Activated CD4-positive, CD25-positive, alpha-beta regulatory T cell treated with anti-CD3 and anti-CD28 coated beads, Interleukin-2, amount 50 U/mL, for 72 hours (primary cell): ENCODE data around the gene DPP6.

ENCODE experiments used
- DNase-seq: peaks from one replicate; pipeline ENCODE4 v3.0.0; 2021

The DPP6 gene

DNA sequence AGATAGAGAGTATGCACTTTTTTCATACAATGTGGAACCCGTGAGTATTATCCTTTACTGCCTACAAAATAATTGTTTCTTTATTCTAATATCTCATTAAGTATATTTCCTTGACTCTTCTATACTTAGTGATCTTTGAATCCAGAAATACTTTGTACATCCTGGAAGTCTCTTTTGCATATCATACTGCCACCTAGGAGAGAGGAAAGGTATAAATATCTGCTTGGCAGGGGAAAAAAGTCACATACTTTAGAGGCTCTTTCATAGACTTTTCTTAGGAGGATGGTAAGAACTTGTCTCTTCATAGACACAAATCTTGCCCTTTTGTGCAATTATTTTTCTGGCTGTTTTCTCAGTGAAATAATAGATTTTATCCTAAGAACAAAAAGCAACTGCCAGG lies 514.7 kb downstream of the DPP6 start:
- no peak for DNase-seq

DNA sequence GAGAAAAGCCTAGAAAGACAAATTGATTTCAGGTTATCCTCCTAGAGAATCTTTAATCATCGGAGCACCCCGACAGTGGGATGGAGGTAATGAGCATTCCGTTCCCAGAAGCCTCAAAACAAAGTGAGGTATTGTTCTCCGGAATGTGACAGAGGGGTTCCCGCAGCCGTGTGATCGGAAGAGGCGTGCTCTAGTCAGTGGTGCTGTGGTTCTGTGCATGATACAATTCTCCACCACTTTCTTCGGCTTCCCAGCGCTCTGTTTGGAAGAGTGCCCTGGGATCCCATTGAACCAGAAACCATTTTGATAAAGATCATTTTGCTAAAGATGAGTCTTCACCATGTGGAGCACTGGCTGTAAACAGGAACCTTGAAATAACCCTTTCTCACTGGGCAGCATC lies 516.1 kb downstream of the DPP6 start:
- no peak for DNase-seq

DNA sequence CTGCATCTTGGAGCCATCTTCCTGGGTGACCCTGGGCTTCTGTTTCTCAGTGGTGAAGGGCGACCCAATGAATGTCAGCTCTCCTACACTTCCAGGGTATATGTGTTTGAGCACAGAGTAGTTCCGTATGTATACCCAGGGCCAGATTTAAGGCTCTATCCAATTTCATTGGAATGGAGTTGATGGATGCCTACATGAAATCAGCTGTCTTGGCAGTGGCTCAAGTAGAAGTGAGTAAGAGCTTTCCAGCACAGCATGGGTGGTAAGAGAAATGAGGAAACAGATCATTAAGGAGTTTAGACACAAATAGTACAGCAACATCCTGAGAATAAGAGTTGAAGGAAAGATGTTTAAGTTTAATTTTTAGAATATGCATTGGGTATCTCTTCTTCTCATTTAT lies 517.7 kb downstream of the DPP6 start:
- DNase-seq, result no peak

DNA sequence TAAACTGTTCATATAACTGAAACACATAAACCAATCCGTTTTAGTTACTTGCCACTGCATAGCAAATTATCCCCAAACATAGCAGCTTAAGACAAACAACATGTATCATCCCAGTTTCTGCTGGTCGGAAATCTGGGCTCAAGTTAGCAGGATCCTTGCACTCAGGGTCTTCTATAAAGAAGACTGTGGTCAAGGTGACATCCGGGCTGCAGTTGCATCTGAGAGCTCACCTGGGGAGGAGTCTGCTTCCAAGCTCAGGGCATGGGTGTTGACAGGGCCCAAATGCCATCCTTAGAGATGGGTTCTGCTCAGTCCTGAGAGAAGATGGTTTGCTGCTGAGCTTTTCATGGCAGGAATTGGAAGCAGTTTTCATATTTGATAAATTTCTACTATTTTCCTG lies 519.6 kb downstream of the DPP6 start:
- DNase-seq, result no peak

DNA sequence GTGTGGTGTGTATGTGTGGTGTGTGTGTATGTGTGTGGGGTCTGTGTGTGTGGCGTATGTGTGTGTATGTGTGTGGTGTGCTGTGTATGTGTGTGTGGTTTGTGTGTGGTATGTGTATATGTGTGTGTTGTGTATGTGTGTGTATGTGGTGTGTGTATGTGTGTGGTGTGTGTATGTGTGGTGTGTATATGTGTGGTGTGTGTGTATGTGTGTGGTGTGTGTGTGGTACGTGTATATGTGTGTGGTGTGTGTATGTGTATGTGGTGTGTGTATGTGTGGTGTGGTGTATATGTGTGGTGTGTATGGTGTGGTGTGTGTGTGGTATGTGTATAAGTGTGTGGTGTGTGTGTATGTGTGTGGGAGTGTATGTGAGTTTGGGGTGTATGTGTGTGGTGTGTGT lies 522.0 kb downstream of the DPP6 start:
- DNase-seq, result no peak

DNA sequence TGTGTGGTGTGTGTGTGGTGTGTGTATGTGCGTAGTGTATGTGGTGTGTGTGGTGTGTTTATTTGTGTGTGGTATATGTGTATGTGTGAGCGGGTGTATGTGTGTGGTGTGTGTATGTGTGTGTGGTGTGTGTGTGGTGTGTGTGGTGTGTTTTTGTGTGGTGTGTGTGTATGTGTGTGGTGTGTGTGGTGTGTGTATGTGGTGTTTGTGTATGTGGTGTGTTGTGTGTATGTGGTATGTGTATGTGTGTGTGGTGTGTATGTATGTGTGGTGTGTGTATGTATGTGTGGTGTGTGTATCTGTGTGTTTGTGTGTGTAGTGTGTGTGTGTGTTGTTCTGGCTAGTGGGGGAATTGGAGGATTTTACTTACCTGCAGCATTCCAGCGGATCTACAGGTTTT lies 523.3 kb downstream of the DPP6 start:
- no peak for DNase-seq

DNA sequence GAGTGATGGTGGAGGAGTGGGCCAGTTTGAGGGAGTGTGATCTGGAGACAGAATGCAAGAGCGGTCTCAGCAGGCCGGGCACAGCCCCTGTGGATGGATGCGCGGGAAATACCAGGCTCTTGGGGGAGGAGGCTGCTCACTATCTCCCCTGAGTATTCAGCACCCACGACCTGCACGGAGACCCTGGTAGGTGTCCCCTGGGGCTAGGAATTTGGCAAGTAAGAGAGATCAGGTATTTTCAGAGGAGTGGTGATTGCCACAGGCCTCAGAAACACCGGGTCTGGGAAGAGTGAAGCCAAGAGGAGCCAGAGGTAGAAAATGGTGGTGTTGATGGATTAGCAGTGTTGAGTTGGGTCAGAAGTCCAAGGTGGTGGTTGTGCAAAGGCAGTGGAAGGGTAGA lies 524.4 kb downstream of the DPP6 start:
- DNase-seq, result no peak

DNA sequence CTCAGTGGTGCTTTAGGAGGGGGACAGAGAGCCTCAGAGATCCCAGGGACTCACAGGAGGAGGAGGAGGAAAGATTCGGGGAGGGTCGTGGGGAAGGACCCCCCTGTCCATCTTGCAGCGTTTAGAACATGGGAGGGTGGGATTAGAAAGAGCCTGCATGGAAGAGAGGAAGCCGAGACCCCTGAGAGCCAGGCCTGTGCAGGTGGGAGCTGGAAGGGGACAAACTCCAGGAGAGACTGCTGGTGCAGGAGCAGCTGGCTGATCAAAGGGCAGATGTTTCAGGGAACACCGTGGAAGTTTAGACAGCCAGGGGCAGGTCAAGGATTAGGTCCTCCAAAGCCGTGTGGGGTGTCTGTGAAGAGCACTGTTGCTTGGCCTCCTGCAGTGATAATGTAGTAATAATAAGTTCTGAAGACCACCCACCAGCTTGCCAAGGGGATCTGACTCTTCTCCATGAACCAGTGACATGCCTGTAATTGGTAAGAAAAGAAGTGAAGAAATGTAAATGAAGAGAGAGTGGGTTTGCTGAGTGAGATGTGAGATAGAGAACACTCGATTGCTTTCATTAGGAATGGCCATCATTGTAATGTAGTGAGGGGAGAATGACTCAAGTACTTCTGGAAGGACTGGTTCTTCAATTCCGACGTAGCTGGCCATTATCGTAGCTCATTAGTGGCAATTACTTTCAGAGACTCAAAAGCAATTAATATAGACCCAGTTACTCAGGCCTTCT lies 525.1 kb downstream of the DPP6 start:
- DNase-seq, result no peak

DNA sequence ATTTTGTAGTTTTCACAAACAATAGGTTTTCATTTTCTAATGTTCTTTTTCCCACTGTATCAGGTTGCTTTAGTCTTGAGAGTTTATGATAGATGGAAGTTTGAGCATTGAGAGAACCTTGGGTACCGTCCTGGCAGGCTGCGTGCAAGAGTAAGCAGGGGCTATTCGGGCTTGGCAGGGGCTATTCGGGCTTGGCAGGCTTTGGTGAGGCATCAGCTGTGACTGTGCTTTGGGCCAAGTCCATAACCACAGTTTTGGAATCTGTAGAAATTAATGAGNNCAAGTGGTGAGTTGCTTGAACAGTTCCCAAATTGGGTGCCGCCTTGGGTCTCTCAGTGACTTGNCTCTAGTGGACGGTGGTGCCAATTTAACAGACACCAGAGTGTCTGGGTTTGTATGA lies 526.1 kb downstream of the DPP6 start:
- DNase-seq, result no peak

DNA sequence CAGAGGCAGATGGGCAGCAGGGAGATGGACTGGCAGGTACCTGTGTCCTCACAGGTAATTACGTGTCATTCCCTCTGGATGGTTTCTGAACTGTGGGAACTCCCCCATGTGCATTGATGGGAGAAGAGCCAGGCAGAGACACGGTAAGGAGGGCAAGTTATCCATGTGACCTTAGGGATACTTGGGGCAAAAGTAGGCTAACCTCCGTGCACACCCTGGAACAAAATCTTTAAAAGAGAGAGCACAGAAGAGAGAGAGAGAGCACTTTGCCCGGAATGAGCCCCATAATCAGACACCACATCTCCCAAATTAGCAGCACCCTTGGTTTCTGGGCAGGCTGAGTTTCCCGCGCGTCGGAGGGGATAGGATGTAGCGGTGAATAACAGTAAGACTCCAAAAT lies 527.5 kb downstream of the DPP6 start:
- no peak for DNase-seq

DNA sequence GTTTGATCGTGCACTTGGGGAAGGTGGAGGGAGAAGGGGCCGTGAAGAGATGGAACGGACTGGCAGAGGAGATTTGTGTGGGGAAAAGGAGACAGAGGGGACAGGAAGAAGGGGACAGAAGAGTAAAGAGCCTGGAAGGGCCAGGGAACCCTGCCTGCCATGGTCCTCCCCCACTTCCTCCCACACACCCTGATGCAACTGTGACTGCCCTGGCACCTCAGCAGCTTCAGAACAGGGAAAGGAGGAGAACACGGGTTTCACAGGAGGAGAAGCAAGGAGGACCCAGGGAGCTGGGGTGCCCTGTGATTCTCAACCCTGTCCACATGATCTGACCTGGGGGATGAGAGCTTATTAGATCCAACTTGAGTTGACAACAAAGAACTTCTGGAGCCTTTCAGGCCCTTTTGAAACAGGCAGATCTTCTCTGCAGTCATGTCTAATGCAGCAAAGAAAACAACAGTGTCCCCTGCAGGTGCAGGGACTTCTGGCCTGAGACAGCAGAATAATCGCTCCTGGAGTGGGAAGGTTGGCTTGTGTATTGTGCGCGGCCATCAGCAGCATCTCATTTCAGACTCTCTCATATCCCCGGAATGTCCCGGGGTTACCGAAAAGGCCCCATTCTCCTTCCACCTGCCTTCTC lies 529.2 kb downstream of the DPP6 start:
- no peak for DNase-seq

DNA sequence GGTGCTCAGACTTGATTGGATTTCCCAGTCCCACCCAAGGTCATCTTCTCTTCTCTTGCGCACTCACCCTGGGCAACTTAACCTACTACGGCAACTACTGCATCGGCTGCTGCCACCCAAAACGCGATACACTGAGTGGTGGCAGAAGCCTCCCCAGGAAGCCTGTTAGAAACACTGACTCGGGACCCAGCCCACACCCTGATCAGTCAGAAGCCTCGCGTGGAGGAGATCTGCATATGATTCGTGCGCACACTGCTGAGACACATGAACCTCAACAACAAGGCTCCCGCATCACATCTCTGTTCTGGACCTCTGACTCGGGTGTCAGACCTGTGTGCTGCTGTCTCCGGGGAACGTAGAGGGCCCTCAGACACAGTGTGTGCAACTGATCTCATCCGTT lies 531.3 kb downstream of the DPP6 start:
- DNase-seq, result no peak

DNA sequence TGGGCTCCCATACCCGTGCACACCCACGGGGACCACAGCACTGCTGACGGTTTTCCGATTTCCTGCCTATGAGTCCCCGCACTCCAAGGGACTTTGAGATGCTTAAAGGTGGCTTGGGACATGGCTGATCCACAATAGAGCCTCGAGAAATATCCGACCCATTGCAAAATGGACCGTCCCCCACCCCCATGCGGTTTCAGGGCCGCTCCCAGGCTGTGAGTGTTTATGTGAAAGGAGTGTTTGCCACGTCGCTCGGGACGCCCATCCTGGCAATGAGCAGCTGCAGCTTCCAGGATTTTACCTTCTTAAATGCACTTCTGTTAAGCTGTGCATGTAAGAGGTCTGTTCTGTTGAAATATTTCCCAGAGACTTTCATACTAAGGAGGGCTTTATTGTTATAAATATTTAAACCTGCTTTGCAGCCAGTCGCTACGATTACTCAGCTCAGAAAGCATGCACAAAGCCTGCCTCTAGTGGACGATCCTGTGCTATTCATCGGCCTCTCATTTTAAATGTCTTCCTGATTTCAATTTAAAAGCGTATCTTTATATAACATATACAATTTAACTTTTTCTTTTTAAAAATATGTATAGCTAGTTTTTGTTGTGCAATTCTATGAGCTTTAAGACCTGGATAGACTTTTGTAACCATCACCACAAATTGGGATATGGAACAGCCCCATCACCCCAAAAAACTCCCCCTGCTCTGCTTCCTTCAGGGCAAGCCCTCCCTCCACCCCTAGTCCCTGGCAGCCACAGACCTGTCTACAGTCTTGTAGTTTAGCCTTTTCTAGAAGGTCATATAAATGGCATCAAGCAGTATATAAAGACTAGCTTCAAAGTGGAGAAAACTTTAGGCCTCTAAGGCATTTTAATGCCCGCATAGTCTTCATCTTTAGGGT lies 532.4 kb downstream of the DPP6 start:
- no peak for DNase-seq

DNA sequence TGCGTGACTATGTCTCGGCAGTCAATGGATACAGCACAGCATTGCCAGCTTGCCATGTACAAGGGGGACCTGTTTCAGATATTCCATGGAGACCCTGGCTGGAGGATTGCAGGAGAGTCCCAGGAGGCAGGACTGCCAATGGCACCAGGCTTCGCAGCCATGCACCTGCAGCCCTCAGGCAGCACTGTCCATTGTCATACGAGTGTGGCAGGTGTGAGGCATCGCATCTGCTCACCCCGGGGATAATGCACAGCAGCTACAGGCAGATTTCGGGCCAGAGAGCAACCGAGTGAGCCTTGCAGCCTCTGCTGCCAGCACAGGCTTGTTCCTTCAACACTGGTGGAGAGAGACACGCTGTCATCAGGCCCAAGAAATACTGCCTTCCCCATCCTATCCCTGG lies 535.6 kb downstream of the DPP6 start:
- no peak for DNase-seq

DNA sequence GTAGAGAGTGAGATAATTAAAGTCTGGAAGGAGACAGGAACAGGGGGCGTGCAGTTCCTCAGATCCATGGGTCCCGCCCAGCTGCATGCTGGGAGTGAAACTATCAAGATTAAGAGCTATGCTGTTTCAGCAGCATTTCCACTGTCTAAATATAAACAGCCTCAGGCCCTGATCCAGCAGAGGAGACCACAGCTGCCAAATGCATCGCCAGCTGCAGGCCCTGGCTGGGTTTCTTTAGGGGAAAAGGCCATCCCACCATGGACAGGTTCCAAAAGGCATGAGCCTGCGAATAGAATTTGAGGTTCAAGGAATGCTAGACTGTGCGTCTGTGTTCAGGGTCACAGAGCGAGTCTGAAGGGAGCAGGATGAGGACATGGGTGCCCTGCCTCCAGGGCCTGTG lies 539.3 kb downstream of the DPP6 start:
- DNase-seq, result no peak

DNA sequence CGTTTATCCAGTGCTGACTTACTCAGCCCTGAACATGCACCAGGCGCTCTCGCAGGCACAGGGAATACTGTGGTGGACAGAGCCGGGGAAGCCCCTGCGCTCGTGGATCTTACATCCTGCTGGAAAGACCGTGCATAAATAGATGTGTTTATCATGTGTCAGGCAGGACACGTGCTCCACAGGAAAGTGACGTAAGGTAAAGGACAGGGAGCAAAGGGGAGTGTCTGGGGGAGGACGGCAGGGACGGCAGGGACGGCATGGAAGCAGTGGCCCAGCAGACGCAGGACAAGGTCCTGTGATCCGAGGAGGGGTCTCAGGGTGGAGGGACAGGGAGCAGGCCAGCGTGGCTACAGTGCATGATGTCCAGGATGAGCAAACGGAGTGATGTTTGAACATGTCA lies 540.2 kb downstream of the DPP6 start:
- DNase-seq, result no peak

DNA sequence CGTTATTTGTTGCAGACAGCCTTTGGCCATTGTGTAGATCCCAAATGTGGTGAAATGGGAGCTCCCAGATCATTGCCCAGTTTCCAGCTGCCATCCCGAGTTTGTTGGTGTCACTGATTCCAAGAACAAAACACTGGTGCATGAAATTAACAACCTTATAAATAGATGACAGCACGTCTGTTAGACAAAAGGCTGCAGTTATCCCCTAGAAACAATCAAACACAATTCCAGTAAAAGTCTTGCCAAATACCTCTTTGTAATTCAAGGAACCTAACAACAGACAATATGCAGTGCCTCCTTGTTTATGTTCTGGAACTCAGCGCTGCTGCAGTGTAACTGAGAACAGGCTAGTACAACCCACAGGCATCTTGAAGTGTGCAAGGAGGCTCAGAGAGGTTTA lies 546.2 kb downstream of the DPP6 start:
- DNase-seq, result no peak

DNA sequence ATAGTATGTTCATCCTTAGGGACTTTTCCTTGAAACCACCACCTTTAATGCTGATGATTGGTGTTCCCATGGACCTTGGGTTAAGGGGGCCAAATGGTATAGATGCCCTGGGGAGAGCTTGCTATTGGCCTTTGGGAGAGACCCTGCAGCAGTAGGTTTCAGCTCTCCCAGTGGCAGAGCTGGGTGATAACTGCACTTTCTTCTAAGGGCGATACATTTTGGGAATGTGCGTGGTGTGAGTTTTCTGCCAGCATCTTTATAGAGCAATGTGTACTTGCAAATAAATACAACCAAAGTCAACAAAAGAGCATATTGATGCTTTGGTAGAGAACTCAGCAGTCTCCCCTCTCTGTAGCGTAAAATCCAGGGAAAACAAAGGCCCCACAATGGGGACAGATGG lies 546.7 kb downstream of the DPP6 start:
- DNase-seq, result no peak

DNA sequence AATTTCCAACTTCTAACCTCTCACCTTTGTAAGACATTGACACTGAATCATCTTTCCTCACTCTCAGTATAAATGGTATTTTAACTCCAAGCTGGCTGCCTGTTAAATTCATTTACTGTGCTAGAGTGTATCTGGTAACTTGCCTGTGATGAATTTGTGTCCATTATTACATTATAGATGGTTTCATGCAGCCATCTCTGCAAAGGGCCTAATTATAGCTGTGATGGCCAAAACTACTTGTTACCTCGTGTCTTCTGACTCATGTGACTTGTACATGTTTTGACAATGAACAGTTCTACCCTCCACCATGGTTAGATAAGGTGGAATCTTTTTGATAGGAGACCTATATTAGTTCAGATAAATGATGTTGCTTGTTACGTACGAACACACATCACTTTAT lies 558.7 kb downstream of the DPP6 start:
- no peak for DNase-seq

DNA sequence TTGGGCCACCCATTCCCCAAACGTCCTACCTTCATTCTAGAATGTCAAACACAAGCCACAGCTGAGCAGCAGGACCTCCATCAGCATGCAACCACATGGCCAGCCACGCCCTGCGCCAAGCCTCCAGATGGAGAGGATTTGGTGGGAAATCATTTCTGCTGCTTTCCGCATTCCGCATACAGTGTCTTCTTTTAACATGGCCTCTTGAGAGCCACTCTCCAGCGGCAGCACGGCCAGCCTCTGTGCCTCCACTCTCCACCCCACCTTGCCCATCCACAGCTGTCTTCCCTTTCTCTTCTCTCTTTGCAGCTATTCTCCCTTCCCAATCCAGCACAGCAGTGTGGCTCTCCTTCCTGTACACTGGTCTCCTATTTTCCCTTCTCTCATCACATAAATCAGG lies 561.6 kb downstream of the DPP6 start:
- no peak for DNase-seq

DNA sequence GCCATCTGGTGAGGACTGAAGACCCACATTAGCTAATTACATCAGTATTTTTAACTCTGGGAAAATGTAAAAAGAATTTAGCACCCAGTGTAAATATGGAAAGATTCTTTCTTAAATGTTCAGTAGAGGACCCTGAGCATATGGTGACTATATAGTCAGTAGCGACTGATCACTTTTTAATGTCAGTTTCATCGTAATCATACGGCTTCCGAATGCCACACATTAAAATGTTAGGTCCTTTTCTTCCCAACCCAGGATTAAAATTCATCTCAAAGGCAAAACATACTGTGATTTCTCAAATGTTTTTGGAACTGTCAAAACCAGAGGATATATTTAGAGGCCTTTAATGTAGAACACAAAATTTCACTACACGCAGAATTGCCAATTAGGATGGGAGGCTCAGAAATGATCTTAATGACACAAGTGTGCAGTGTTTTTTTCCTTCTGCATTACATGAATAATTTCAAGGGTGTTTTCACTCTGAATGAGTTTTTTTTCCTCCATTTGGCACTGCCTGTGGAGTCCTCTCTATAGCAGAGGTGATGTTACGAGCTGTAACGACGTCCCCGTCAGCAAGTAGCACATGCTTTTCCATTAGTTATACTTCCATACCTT lies 568.0 kb downstream of the DPP6 start:
- no peak for DNase-seq

DNA sequence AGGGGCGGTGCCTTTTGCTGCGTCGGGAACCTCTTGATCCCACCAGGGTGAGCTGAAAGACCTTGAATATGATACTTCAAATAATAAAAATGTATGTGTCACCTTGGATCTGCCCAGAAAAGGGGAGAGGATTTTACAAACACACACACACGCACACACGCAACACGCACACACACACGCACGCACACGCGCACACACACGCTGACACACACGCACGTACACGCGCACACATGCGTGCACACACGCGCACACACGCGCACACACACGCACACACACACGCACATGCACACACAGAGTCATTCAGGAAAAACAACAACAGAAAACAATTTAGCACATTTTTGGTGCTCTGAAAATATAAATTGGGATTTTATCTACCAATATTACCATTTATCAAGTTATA lies 571.2 kb downstream of the DPP6 start:
- no peak for DNase-seq

DNA sequence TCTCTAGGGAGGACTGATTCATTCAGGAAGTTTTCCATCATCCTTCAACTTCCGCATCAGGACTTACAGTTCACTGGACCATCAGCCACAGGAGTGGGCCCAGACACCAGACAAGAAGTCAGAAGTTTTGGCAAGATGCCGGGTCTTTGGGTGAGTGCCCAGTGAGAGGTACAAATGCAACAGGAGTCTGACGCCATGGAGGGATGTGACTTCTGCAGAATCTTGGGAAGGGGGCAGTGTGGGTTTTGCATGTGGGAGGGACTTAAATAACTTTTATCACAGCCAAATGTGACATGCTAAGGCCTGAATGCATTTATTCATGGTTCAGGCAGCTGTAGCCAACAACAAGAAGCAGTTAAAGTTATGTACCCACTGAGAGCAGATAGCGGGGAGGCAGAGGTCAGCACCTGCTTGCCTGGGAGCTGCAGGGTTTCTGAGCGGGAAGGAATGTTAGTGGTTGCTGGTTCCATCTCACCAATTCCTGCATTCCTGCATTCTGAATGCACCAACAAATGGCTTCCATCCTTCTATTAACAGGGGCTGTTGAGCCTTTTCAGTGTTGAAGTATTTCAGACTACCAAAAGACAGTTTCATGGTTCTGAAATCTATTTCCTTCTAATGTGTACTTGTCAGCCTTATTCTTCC lies 575.6 kb downstream of the DPP6 start:
- DNase-seq, result no peak
